ENCODE results near the gene VRK3.

DNA sequence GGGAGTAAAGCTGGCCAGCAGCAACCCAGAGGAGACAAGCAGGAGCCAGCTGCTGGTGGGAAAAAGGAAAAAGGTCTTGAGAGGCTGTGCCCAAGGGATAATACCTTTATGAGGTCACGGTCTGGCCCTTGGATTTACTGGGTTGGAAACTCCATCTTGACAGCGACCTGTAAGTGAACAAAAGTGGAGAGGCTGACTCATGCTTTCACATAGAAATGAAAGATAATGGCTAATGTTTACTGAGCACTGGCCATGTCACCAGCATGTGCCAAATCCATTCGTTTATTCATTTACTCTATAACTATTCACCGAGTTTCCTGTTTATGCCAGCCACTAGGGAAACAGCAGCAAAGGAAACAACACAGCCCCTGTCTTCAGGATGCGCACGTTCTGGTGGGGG is 4.7 kb downstream of the VRK3 start:
- TF ChIP-seq CTCF (IDR thresholded peaks at IDR 0.05; ENCODE audit: low read length): no peak
- TF ChIP-seq EZH2 (IDR thresholded peaks at IDR 0.05; ENCODE audit: borderline replicate concordance, low read length): no peak

Measured in OCI-LY1 (cell line).